Neuronal stem cell (in vitro differentiated cells): ENCODE data around the gene PTPRE.

Experiments used
- DNase-seq: peaks from one replicate; pipeline ENCODE4 v3.0.0-alpha.2; 2013; ENCODE audit warnings: low spot score
- H2AFZ ChIP-seq: one replicate; pipeline ENCODE4 v1.6.1; 2013; ENCODE audit warnings: mild to moderate bottlenecking, low read length, inconsistent platforms
- H2AK5ac ChIP-seq: 2 replicates; pipeline ENCODE4 v1.6.1; 2013; ENCODE audit warnings: low read depth, mild to moderate bottlenecking, inconsistent platforms, low read length, moderate library complexity, mixed read lengths
- H2BK120ac ChIP-seq: 2 replicates; pipeline ENCODE4 v1.6.1; 2013; ENCODE audit warnings: low read depth, mild to moderate bottlenecking, inconsistent platforms, low read length, moderate library complexity, mixed read lengths
- H2BK12ac ChIP-seq: one replicate; pipeline ENCODE4 v1.6.1; 2013; ENCODE audit warnings: low read length, inconsistent platforms
- H2BK15ac ChIP-seq: 2 replicates; pipeline ENCODE4 v1.6.1; 2013; ENCODE audit warnings: mild to moderate bottlenecking, low read length, inconsistent platforms, mixed read lengths
- H2BK5ac ChIP-seq: one replicate; pipeline ENCODE4 v1.6.1; 2013; ENCODE audit warnings: inconsistent platforms, mild to moderate bottlenecking, low read length, moderate library complexity
- H3K14ac ChIP-seq: one replicate; pipeline ENCODE4 v1.6.1; 2013; ENCODE audit warnings: low read length, inconsistent platforms
- H3K18ac ChIP-seq: 2 replicates; pipeline ENCODE4 v1.6.1; 2013; ENCODE audit warnings: low read length, inconsistent platforms
- H3K23ac ChIP-seq: 2 replicates; pipeline ENCODE4 v1.6.1; 2013; ENCODE audit warnings: low read depth, mild to moderate bottlenecking, mixed read lengths, low read length, inconsistent platforms; ENCODE audit not compliant: poor library complexity
- H3K27ac ChIP-seq: replicated peaks from 3 replicates; pipeline ENCODE4 v1.5.1; 2013; ENCODE audit warnings: low read length, inconsistent platforms
- H3K27me3 ChIP-seq, 3 experiments: 2 replicates each; pipeline ENCODE4 v1.6.1; 2013; ENCODE audit warnings: low read length in 3 of 3, mild to moderate bottlenecking in 2 of 3, inconsistent platforms in 1 of 3, low read depth in 1 of 3, mixed read lengths in 1 of 3, moderate library complexity in 1 of 3; ENCODE audit not compliant: control insufficient read depth in 3 of 3, insufficient read depth in 3 of 3
- H3K36me3 ChIP-seq, 2 donors: replicated peaks in 1 of 2; 2 replicates each; pipeline ENCODE4 v1.6.1; 2013; ENCODE audit warnings: low read length in 2 of 2; ENCODE audit not compliant: control insufficient read depth in 2 of 2, insufficient read depth in 2 of 2
- H3K4ac ChIP-seq: 2 replicates; pipeline ENCODE4 v1.6.1; 2013; ENCODE audit warnings: inconsistent platforms, mild to moderate bottlenecking, low read length, moderate library complexity
- H3K4me1 ChIP-seq, 2 donors: 1 replicate in 1 of 2; 2 replicates in 1 of 2; pipeline ENCODE4 v1.6.1; 2013; ENCODE audit warnings: low read length in 2 of 2, low read depth in 1 of 2; ENCODE audit not compliant: control insufficient read depth in 2 of 2, insufficient read depth in 1 of 2
- H3K4me2 ChIP-seq: one replicate; pipeline ENCODE4 v1.6.1; 2013; ENCODE audit warnings: mild to moderate bottlenecking, low read length, inconsistent platforms; ENCODE audit not compliant: insufficient read depth, poor library complexity, severe bottlenecking
- H3K4me3 ChIP-seq, 2 donors: 2 replicates each; pipeline ENCODE4 v1.5.1; 2013; ENCODE audit warnings: low read length in 2 of 2, mild to moderate bottlenecking in 2 of 2, inconsistent platforms in 1 of 2, moderate library complexity in 1 of 2
- H3K79me1 ChIP-seq: one replicate; pipeline ENCODE4 v1.6.1; 2013; ENCODE audit warnings: low read depth, mild to moderate bottlenecking, inconsistent platforms, low read length, moderate library complexity
- H3K9ac ChIP-seq: one replicate; pipeline ENCODE4 v1.6.1; 2013; ENCODE audit warnings: mild to moderate bottlenecking, low read depth, low read length, inconsistent platforms; ENCODE audit not compliant: poor library complexity
- H3K9me3 ChIP-seq, 2 donors: replicated peaks in 1 of 2; 2 replicates each; pipeline versions ENCODE3 to v1.6.1; 2013; ENCODE audit warnings: low read length in 2 of 2, mild to moderate bottlenecking in 2 of 2, inconsistent platforms in 1 of 2, low read depth in 1 of 2, mixed read lengths in 1 of 2, moderate library complexity in 1 of 2; ENCODE audit not compliant: control insufficient read depth in 2 of 2, insufficient read depth in 1 of 2
- H4K8ac ChIP-seq: one replicate; pipeline ENCODE4 v1.6.1; 2013; ENCODE audit warnings: low read depth, mild to moderate bottlenecking, inconsistent platforms, low read length, moderate library complexity
- H4K91ac ChIP-seq: one replicate; pipeline ENCODE4 v1.6.1; 2013; ENCODE audit warnings: low read length, low read depth, mild to moderate bottlenecking, inconsistent platforms; ENCODE audit not compliant: poor library complexity
- WGBS, 2 donors: extraction: QIAGEN DNeasy Blood & Tissue Kit; methylation state at CpG; one replicate each; pipeline ENCODE4 v1.1.7; 2013; ENCODE audit warnings: missing lambda C conversion rate in 2 of 2, mixed read lengths in 1 of 2; ENCODE audit not compliant: insufficient read length in 2 of 2, insufficient replicate concordance in 1 of 2; ENCODE audit errors: extremely low coverage in 2 of 2; 5-methylcytosine and 5-hydroxymethylcytosine counted together

The PTPRE gene

GRCh38 chr10:128024426-128024825 lies 117.5 kb downstream of the PTPRE start:
- DNase-seq = no peak
- Histone ChIP-seq H4K8ac (no peak overlapping the region), H3K9ac (no peak overlapping the region), H2BK120ac (no peak overlapping the region), H3K4ac (no peak overlapping the region), H3K18ac (no peak overlapping the region), H3K27me3 (peaks cover 0 to 6% (median 0%) of the 10 kb centered on the region in 3 experiments), H3K23ac (no peak overlapping the region), H3K36me3 (no peaks in the 10 kb centered on the region), H3K27ac (no peak overlapping the region), H3K14ac (no peak overlapping the region), H3K4me2 (no peak overlapping the region), H4K91ac (no peak overlapping the region), H3K79me1 (no peaks in the 10 kb centered on the region), H2AK5ac (no peak overlapping the region), H3K9me3 (no peaks in the 10 kb centered on the region), H3K4me3 (no peak overlapping the region), H2BK15ac (no peak overlapping the region), H2BK5ac (no peak overlapping the region), H2BK12ac (no peak overlapping the region), H3K4me1 (peaks cover 0 to 6% of the 10 kb centered on the region in 2 donors), H2AFZ (no peak overlapping the region)
- no CpG with 5 or more reads among the region's 8 CpGs for WGBS, 2 donors

DNA sequence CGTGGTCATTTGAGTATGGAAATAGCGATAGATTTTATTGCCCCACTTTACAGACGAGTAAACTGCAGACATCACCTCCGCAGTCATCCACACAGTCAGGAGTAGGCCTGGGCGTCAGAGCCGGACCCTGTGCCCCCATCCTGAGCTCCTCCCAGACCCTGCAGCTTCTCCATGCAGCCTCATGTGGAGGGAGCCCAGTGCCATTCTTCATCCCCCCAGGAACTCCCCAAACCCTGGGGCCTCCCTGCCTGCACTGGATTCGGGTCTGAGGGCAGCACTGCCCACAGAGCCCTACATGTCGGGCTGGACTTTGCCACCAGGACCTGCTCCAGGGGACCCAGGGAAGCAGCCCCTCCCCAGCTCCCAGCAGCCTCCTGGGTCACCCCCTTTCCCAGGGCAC lies 118.5 kb downstream of the PTPRE start:
- Histone ChIP-seq H2BK120ac (no peak overlapping the region), H2AK5ac (peak overlapping the region; percentile 43), H2AFZ (no peak overlapping the region), H3K18ac (peak overlapping the region; percentile 36), H3K9ac (no peak overlapping the region), H3K79me1 (no peaks in the 10 kb centered on the region), H3K4ac (no peak overlapping the region), H3K36me3 (no peaks in the 10 kb centered on the region), H2BK12ac (no peak overlapping the region), H3K4me3 (no peak overlapping the region), H4K8ac (no peak overlapping the region), H2BK15ac (no peak overlapping the region), H2BK5ac (peak overlapping the region; percentile 62), H3K27ac (no peak overlapping the region), H3K27me3 (peaks cover 0 to 6% (median 0%) of the 10 kb centered on the region in 3 experiments), H3K4me1 (peaks cover 0 to 11% of the 10 kb centered on the region in 2 donors), H3K14ac (peak overlapping the region; percentile 25), H4K91ac (no peak overlapping the region), H3K4me2 (no peak overlapping the region), H3K9me3 (no peaks in the 10 kb centered on the region), H3K23ac (no peak overlapping the region)
- no CpG with 5 or more reads among the region's 8 CpGs for WGBS, 2 donors
- no peak for DNase-seq

- Histone ChIP-seq H3K27me3 (peaks cover 0 to 6% (median 0%) of the 10 kb centered on the region in 3 experiments), H3K9me3 (no peaks in the 10 kb centered on the region), H2BK12ac (peak overlapping the region; percentile 41), H3K27ac (no peak overlapping the region), H4K8ac (no peak overlapping the region), H3K4me3 (no peak overlapping the region), H3K4ac (no peak overlapping the region), H3K18ac (peak overlapping the region; percentile 40), H3K4me1 (peaks cover 0 to 15% of the 10 kb centered on the region in 2 donors), H2BK15ac (no peak overlapping the region), H4K91ac (no peak overlapping the region), H2BK120ac (no peak overlapping the region), H3K23ac (no peak overlapping the region), H3K14ac (peak overlapping the region; percentile 65), H3K4me2 (no peak overlapping the region), H2BK5ac (no peak overlapping the region), H2AK5ac (peak overlapping the region; percentile 31), H2AFZ (no peak overlapping the region), H3K79me1 (no peaks in the 10 kb centered on the region), H3K9ac (no peak overlapping the region), H3K36me3 (no peaks in the 10 kb centered on the region)
- no peak for DNase-seq
- no CpG with 5 or more reads among the region's 6 CpGs for WGBS, 2 donors
Measured at GRCh38 chr10:128025951-128026350, 119.0 kb downstream of the PTPRE start.

DNA sequence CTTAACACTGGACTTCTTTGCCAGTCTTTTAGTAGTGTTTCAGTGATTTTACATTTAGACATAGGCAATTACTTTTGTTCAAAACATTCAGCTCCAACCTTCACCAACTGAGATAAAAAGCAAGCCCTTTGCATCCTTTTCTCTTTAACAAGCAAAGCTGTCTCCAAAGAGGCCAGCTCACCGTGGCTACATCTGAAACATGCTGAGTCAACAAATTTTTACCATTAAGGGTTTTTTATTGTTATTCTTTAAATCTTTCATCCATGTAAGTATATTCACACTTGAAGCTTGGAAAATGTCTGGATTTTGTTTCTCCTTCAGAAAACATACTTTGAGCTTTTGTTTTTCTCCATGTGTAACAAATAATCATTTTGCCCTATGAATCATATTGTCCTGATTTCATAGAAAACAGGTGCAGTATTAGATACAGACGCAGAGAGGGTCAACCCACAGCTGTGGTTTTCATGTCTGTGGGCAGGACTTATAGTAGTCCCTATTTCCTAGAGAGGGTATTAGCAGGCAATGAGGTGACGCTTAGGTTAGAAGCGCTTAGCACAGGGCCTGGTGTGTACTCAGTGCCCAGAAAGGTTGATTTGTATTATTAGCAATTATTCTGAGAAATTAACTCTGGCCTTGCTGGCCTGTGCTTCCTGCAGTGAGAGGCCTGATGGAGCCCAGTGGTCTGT lies 119.9 kb downstream of the PTPRE start:
- Histone ChIP-seq H3K4ac (no peak overlapping the region), H3K4me1 (peaks cover 0 to 16% of the 10 kb centered on the region in 2 donors), H3K4me3 (no peak overlapping the region), H2BK15ac (no peak overlapping the region), H2BK120ac (no peak overlapping the region), H3K79me1 (no peaks in the 10 kb centered on the region), H3K9me3 (no peaks in the 10 kb centered on the region), H3K23ac (no peak overlapping the region), H3K18ac (peak overlapping the region; percentile 9), H3K9ac (no peak overlapping the region), H3K36me3 (no peaks in the 10 kb centered on the region), H2BK12ac (no peak overlapping the region), H4K8ac (no peak overlapping the region), H3K14ac (no peak overlapping the region), H3K27ac (no peak overlapping the region), H3K4me2 (no peak overlapping the region), H4K91ac (no peak overlapping the region), H2AFZ (no peak overlapping the region), H2BK5ac (no peak overlapping the region), H2AK5ac (no peak overlapping the region), H3K27me3 (peaks cover 0 to 6% (median 0%) of the 10 kb centered on the region in 3 experiments)
- DNase-seq = no peak
- no CpG with 5 or more reads among the region's 4 CpGs for WGBS, 2 donors
